GM19397 (cell line): Measurements from ENCODE around the gene ATP13A5.

Experiments used
- ATAC-seq: cut with Tn5 transposase; IDR thresholded peaks from one replicate; pipeline ENCODE4 v1.9.1; 2021; ENCODE audit warnings: mild to moderate bottlenecking, moderate library complexity; ENCODE audit not compliant: unreplicated experiment

The ATP13A5 gene

DNA sequence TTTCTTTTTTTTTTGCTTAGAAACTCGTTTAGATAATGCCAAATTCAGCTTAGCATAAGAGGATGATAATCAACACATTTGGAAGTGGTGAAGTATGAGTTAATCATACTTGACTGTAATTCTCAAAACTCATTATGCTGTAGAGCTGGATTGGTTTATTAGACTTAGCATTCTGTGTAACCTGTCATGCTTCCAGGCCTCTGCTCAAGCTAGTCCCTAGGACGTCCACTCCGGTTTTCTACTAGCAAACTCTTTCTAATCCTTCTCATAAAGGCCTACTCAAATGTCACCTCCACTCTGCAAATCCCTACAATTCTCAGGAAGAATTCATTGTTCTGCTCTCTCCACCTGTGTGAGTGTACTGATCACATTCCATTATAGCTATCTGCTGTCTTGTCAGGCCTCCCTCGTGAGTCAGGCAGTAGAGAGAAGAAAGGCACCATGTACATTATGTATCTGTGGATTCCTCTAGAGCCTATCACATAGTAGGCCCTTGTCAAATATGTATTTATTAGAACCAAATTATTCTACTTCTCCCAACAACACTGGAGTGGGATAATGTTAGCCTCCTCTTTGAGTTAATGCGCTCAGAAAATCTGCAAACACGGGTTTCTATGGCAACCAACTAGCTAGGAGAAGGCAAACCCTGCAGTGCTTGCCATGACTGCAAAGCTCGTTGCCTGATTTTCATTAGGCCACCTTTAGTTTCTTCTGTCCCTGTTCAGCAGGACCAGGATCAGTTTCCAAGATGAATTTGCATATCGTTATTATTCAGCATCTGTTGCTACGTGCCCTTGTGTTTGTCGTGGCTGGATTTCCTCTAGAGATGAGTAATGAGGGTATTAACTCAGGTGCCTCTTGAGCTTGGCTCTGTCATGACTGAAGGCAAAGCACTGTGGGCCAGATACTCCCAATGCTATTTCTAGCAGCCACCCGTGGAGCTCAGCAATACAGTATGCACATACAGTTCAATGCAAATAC, 30.7 kb downstream of the ATP13A5 start:
- no peak for ATAC-seq

DNA sequence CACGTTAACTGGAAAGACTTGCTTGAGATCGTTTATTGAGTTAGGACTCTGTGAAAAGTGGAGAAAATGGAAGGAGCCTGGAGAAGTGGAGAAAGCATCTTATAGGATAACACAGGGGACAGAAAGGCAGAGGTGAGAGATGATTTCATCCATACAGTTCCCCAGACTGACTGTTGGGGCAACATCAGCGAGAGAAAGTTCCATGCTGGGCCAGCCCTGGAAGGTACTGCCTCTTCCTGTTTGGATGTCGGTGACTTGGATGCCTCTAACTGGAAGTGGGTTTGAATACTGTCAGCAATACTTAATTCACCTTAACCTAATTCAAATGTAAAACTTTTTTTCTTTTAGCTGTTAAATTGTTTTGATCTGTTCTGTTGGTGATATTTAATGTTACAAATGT, 32.3 kb downstream of the ATP13A5 start:
- no peak for ATAC-seq

DNA sequence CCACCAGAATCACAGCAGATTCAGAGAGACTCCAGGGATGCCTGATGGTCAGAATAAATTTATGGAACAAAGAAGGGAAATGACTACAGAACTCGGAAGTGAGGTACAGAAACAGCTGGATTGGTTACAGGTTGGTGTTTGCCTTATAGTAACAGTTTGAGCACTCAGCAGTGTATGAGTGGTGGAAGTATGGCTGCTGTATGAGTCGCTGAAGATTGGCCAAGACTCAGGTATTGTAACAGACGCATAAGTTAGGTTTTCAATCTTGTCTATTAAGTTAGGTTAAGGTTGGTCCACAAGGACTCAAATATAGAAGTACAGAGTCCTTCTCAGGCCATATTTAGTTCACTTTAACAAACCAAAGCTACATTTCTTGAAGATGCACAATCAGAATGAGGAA, 33.1 kb downstream of the ATP13A5 start:
- ATAC-seq, result no peak

DNA sequence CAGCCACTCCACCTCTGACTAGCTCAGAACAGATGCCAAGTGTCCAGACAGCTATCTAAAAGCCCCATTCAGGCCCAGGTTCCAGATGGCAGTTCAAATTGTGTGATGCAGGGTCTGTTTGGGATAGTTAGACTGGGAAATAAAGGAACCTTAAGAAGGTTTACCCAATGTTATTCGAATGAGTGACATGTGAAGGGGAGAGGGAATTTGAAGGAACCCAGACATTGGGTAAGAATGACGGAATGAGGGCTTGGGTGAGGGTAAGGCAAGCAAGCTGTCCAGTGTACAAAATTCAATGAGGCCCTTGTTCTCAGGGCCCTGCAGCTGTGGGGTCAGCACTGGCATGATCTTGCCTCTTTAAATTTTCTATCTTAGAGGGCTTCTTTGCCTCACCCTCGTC, 34.1 kb downstream of the ATP13A5 start:
- no peak for ATAC-seq

DNA sequence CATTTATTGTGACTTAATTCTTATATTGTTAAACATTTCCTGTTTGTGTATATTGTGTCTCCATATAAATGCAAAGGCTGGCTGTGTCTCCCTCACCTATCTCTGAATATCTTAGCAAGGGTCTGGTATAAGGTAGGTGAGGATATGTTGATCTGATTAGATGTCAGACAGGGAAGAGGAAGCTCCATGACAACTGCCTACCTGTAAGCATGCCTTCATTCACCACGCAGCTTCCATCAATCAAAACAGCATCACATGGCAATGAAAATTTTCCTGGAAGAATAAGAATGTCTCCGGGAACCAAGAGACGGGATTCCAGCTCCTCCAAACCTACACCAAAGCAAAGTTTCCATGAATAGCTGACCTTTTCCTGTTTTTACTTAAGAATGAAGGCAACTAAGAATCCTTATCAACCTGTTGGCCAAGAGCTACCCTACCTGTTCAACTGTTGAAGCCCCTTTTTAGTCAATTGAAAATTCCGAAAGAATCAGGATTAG, 34.8 kb downstream of the ATP13A5 start:
- no peak for ATAC-seq

DNA sequence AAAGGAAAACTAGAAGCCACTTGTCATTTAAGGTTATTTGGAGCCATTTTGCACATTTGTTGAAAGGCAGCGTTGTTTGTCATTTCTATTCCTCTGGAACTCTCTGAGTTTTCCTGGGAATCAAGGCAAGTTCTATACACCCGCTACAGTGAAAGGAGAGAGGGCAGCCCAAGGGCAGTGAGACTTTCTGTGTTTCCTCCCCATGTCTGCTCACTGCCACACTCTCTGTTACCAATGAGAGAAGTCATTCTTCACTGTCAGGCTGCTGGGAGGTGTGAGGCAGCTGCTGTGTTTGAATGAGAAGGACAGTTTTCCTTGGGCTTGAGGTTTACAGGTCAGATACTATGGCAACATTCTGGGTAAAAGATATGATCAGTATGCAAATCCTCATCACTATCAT, 36.0 kb downstream of the ATP13A5 start:
- ATAC-seq, result no peak

DNA sequence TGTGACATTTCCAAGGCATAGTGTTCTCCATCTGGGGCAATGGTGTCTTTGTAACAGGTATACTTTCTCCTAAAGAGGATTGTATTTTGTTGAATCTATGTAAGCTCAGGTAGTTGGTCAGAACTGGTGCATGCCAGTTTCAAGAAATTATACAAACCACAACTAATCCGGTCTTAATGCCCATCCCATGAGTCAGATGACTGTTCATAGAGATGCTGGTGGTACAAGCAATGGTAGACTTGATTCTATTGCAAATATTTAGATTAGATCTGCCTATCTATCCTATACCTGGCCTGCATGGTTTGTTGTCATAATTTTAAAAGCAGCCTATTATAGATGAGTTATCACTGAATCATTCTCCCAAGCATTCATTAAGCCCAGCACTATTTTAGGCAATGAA, 43.5 kb downstream of the ATP13A5 start:
- no peak for ATAC-seq

DNA sequence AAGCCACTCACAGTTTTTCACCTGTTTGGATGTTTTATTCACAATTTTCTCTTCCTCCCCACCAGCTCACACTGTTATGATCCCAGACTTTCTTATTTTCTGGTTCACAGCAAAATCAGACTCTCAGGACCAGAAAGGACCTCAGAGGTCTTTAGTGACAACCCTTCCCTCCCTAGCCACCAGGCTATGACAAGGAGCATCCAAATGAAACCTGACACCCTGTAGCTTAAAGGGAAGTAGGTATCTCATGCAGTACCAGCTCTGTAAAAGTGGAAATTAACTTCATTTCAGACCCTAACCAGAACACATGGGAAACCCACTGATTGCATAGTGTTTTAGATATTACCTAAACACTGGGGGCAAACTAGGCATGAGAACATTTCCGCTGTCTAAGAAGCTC, 45.3 kb downstream of the ATP13A5 start:
- ATAC-seq, result no peak

DNA sequence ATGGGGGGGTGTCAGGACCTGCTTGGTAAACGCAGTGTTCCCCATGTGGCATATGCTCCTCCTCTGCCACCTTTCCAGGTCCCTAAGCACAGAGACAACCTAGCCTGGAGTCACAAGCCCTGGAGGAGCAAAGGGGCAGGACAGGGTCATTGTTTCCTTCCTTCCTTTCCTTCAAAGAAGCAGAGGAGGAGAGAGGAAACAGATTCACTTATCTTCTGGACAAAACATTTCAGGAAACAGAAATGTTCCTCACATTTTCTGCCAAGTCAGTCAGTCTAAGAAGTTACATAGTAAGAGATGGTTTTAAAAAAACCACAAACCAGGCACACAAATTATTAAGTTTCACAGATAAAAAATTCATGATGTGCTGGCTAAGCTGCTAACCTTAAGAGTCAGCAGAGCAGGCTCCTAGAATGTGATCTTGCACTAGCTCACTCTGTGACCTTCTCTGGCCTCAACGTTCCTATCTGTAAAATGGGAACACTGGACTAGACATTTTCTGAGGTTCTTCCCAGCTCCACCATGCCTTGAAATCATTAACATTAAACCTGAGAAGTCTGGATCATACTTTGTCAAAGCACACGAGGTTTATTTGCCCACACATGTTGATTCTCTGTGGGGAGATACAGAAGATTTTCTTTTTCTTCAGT, 47.9 kb downstream of the ATP13A5 start:
- ATAC-seq, result no peak

DNA sequence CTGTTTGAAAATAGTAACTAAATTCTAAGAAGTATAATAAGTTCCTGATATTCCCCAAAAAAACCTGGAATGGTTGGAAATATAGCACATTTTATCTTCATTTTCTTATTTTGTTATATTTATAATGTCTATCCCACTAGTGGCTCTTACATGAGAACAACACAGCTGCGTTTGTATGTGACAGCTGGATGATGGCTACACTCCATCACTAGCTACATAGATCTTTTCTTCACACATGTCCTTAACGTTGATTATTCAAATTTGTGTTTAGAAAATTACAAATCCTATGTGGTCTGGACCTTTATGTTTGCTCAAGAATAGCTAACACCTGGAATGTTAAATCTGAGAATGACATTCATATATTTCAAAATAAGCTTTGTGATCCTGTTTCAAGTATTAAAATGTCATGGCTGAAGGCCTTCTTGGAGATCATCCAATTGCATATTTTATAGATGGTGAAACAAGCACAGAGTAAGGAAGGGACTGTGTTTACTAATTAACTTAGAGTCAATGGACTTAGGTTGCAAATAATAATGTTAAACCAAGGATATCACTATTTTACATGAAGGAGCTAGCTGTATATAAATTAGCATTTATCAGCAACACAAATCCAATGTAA, 60.8 kb downstream of the ATP13A5 start:
- no peak for ATAC-seq

DNA sequence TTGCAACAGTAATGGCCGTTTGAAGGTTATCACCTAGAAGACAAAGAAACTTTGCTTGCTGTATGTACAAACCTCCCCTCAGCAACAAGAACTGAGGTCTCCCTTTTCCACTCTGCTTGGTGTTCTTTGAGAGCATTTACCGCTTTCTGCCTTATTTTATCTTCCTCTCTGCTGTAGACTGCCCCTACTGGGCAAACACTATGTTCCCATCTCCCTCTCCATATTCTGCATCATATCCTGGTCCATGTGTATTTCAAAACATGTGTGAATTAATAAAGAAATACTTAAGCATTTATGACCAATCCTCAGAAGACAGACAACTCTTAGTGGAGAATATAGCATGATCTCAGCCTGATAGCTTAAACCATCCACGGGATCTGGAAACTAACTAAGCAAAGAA, 64.4 kb downstream of the ATP13A5 start:
- ATAC-seq, result no peak

DNA sequence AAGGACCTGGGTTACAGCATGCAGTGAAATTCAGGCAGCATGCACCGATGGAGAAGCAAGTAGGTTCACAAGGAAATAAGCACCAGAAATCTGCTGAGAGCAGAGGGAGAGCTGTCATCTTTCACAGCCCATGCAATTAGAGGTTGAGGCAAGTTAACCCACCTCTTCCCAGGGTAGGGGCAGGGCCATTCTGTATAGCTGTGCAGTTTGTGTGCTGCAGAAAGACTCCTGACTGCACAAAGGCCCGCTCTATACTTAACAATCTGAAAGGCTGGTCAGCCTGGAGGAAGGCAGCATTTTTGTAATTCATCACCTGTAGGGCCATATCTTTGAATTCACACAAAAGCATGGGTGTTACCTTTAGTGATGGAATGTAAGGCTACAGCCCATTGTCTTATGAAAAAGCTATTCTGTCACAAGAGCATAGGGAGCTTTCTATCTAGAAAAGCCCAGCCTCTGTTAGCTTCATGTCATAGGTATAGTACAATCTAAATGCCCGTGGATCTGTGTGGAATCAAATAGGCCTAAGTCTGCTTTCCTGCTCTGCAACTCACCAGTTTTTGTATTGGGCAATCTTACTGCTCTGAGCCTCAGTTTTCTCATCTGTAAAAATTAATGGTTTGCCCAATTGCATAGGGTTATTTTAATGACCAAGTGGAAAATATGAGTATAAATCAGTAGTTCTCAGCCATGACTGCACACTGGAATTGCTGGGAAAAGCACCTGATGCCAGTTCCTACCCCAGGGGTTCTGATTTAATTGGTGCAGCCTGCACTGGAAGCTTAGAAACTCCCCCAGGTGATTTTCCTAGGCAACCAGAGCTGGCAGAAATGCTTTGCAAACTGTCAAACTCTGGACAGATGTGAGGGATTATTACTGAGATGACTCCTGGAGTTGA, 65.2 kb downstream of the ATP13A5 start:
- no peak for ATAC-seq

DNA sequence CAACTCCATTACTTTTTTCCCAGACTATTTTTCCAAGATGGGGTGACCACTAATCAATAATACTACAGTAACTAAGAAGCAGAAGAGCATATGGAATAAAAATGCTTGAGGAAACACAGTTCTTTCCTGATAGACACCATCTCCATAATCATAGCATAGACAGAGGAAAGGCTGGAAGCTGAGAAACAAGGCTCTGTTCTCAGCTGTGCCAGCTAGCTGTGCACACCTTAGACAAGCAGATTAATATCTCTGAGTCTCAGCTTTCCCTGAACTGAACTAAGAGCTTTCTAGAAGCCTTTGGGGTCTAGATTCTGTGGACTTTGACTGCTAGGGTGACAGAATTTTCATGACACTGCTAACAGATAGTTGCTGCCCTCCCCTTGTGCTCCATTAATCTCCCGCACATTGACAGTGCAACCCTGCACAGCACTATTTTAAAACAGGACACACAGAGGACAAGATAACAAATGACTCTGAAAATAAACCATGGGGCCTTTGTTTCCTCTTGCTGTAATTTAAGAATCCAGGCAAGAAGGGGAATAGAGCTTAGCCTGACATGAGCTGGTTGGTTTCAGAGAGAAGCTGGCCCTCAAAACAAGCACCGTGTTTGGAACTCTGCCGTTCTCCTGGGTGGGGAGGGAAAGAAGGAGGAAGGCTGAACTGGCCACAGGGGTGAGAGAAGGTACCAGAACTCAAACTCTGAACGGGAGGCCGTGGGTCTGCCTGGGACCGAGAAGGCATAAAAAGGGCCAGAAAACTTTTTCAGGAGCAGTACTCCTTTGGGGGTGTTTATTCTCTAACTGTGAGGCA, 67.4 kb downstream of the ATP13A5 start:
- no peak for ATAC-seq

DNA sequence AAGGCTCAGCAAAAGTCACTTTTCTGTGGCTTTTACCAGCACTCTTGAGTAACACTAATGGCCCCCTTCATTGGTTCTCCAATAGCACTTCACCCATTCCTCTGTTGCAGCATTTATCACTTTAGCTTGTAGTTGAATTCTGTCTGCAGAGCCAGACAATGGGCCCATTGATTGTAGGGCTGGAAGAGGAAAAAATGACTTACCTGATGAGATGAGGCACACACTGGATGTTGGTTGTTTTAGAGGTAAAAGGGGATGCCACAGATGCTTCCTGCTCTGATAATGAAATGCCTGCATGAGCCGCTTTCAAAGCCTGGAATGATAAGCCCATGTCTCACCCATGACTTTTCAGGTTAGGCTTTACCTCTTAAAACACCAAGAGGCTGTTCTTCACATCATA, 73.2 kb downstream of the ATP13A5 start:
- ATAC-seq, result no peak

DNA sequence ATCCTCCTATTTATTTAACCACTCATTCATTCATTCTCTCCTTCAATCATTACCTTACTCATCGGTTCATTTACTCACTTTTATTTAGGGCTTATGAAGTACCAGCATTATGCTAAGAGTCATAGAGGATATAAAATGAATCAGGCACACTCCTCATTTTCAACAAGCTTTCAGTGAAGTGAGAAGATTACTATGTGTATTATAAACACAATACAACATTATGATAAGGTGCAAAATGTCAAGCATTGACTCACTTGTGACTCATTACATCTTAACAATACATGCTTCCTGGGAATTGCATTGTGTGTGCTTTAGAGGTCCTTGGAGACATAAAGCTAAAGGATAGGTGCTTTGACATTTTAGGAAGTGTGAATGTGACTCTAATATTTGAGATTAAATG, 77.1 kb downstream of the ATP13A5 start:
- ATAC-seq, result no peak

DNA sequence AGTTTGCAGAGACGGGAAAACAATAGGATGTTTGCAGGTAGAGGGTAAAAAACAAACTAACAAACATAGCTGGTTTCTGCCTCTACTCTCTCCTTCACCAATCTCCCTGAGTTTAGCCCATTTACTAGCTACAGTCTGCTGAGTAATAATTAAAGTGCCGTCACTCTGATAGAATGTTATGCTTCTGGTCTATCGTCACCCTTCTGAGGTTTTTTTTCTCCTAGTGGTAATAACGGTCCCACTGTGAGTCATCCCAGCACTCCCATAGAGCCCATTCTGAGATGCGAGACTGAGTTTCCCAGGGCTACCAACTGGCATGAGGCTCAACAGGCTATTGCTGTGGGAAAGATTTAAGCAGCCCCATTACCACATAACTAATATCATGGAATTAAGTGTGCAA, 81.1 kb downstream of the ATP13A5 start:
- ATAC-seq, result no peak

DNA sequence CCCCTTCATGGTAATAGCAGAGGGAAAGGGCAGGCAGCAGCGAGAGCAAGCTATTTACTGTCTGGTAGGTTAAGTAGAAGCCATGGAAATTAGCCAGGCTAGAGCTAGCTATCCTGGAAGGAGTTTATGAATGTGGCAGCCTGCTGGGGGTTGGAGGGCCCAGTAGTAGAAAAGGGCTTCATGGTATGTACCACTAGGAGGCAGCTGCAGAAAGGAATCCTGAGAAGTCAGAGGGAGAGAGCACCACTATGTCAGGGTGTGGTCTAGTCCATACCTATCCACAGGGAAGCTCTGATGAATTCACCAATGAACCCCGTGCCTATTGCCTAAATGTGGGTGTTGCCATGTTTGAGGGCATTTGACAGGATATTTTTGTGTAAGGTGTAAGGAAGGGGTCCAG, 82.6 kb downstream of the ATP13A5 start:
- ATAC-seq, result no peak

DNA sequence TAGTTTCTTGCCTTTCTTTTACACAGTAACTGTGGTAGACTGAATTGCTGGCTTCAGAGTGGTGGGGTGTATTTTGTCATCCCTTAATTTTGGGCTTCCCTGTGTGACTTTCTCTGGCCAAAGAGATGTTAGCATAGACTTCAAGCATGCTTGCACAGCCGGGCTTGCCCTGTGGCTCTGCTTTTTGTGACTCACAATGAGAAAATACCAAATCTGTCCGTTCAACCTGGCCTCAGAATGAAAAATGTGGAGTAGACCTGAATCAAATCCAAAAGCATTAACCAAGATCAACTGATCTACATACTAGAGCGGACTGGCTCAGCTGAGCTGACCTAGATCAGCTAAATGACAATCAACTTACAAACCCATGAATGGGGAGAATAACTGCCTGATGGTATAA, 86.2 kb downstream of the ATP13A5 start:
- no peak for ATAC-seq

DNA sequence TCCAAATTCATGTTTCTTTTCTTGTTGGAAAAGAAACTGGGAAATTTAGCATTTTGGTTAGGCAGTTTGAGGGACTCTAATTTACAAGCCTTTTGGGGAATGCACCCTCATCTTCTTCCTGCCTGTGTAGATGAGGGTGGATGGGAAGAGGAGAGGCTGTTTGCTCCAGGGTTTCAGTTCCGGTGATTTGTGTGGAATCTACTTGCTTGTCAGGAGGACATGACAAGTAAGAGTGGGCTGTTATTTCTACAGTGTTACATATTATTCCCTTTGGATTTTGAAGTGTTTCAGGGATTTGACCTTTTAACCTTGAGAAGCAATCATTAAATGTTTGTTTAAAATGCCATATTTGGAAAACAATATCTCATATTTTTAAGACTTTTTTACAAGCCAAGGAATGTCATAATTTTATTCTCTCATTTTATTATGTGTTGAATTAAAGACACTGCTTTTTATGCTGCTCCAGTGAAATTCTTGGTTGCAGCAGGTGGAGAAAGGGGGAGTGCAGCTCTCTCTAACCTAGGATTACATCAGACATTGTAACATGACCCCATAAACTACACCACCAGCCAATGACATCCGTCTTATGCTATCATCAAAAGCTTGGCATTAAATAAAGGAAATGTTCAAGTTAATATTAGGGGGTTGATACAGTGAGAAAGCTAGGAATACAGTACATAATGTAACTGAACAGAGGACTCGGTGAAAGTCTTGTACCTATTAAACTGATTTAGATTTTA, 107.3 kb downstream of the ATP13A5 start:
- no peak for ATAC-seq
